NT2/D1 (cell line): ENCODE data around the gene ANGPTL2.

Source experiments
- SUZ12 ChIP-seq: IDR thresholded peaks from 2 replicates; pipeline ENCODE4 v1.6.1; 2011; ENCODE audit not compliant: insufficient read length, insufficient read depth; ENCODE audit errors: extremely low read depth
- YY1 ChIP-seq: IDR thresholded peaks from 2 replicates; pipeline ENCODE4 v1.6.1; 2011; ENCODE audit not compliant: insufficient read length, insufficient read depth
- ZNF274 ChIP-seq: IDR thresholded peaks from 2 replicates; pipeline ENCODE4 v1.6.1; 2011; ENCODE audit warnings: mild to moderate bottlenecking, low read depth, low read length

GRCh38 chr9:127092041-127092608 lies 30.3 kb downstream of the ANGPTL2 start:
- TF ChIP-seq YY1 (no peak), ZNF274 (no peak), SUZ12 (no peak)
